GM21390 (cell line): Measurements from ENCODE around the gene ARFGAP1.
"Not testable (repeated sequence)": the region's sequence is repeated elsewhere in the genome, so short reads cannot be mapped to it uniquely, and the experiment has no call there.

Source experiments
- ATAC-seq: cut with Tn5 transposase; IDR thresholded peaks from one replicate; pipeline ENCODE4 v1.9.1; 2021; ENCODE audit not compliant: unreplicated experiment

The ARFGAP1 gene

DNA sequence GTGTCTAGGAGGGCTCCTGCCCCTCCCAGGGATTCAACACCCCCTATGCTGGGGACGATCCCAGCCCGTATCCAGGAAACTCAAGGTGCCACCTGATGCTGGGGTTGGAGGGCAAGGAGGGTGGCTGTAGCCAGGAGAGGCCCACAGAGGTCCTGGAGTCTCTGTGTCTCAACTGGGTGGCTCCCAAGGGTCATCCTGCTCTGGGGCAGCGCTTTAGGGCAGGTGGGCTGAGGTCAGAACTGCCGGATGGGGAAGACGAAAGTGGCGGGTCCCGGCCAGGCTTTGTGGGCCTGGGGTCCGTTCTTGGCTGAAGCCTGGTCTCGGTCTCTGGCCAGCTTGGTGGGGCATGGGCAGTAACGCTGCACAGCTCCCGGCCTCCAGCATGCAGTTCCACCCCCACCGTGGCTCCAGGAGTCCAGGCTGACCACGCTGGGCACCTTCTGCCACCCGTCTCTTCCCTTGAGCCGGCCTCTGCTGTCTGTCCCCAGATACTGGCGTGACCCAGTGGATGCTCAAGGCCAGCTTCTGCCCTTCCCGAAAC is 17.6 kb downstream of the ARFGAP1 start:
- no peak for ATAC-seq

DNA sequence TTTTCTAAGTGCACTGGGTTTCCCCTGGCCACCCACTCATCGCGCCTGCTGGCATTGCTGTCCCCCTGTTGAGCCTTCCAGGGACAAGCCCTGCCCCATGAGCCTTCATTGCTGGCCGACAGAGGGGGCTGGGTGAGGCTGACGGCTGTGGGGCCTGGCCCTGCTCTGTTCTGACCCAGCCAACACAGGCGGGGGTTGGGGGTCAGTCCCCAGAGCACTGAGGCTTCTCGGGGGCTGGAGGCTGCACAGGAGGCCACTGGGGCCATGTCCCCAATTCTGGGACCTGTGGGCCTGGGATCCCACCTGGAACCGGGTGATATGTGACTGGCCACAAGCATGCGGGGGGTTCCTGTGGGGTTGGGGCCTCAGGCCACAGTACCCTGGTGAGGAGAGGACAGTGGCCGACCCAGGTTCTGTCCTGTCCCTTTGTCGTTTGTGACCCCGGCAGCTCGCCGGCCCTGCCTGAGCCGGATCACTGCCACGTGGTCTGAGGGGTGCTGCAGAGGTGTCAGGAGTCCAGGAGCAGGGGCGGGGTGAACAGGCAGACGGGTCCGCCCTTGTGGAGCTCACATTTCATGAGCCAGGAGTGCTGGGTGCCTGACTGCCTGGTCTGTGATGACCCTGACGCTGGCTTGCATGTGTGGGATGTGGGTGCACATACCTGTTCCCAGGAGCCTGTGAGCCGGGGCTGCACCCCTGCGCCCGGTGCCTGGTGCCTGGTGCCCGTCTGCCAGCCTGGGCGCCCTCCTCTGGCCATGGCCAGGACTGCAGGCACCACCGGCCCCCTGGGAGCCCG is 18.3 kb downstream of the ARFGAP1 start:
- ATAC-seq: no peak

DNA sequence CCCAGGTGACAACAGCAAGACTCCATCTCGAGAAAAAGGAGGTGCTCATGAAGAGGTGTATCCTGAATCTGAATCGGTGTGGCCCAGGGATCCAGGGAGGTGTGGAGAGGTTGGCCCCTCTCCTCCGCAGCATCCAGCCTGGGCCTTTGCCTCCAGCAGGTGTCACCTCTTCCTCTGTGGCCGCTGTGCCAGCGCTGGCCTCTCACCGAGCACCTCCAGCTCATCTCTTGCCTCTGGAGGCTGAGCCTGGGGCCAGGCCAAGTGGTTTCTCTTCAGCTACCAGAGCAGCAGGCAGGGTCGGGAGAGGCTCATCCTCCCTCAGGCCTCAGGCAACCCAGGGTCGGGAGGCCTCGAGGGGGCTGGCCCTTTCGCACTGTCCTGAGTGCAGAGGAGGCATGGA is 19.2 kb downstream of the ARFGAP1 start:
- ATAC-seq: no peak

DNA sequence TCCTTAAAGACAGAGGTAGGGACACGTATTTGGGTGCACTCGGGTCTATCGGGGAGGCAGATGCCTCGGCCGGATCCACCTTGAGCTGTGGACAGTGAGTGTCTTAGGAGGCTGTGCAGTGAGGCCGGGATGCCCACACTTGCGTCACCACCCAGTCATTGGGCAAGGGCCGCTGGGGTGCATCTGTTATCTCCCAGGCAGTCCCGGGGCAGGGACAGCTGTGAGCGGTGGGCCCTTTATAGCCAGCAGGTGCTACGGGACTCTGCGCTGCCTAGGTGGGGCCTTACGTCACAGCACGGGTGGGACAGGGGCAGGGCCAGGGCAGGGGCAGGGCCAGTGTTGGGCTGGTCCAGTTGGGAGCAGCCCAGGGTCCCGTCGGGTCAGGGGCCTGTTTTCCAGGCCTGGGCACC is 19.7 kb downstream of the ARFGAP1 start:
- ATAC-seq: no peak

DNA sequence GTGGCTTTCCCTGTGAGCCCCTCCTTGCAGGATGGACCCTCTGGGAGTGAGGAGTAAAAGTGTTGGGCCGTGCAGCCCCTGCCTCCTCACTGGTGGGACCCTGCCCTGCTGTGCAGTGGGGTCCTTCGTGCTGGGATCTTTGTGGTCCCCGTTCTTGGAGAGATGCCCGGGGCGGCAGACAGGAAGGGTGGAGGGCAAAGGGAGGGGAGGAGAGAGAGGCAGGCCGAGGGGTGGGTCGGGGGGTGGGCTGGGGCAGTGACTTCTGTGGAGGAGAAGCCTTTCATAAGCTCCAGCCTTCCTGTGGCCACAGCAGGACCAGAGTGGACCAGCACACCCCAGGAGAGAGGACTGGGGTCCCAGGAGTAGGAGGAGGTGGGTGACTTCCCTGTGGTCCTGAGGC is 20.3 kb downstream of the ARFGAP1 start, which contains the start of gene COL20A1:
Gene COL20A1 (plus strand): TSS at position 283 of the 400 bp plus-strand sequence. CDS start 1,922 bp downstream, outside the sequence.
- no peak for ATAC-seq

DNA sequence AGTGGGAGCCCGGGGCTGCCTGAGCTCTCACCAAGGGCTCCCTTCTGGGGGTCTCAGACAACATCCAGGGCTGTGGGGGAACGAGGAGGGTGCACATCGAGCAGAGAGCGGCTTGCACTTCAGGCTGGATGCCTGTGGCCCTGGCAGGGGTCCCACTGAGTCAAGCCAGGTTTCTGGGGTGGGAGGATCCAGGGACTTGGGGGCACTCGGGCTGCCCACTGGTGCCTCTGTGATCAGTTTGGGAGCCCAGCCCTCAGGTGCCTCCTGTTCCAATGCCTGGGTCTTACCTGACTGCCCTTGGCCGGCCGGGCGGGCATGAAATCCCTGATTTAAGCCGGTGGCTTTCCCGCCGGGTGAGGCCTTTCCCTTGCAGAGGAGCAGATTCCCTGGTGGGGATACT is 20.8 kb downstream of the ARFGAP1 start:
- ATAC-seq: no peak

DNA sequence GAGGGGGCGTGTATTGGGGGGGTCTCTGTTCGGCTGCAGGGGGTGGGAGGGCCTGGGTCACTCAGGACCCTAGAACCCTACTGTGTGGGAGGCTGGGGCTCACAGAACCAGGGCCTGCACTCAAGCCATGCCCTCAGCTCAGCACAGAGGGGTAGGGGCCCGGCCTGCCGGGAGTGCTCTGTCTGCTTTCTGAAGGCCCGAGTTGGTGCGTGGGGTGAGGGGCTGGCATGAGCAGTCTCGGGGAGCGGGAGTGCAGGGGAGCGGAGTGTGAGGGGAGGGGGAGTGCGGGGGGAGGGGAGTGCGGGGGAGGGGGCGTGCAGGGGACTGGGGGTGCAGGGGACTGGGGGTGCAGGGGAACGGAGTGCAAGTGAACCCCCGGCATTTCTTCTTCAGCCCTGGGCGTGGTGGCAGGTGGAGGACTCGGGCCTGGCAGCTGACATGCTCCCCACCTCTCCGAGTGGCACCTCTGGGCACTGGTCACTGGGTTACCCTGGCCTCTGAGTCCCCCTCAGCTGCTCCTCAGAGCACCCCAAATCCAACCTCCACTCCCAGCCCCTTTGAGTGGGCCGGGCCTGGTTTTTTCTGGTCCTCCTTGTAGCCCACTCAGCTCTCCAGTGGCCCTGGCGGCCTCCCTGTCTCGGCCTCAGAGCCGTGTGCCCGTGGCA is 21.4 kb downstream of the ARFGAP1 start:
- ATAC-seq: no peak

DNA sequence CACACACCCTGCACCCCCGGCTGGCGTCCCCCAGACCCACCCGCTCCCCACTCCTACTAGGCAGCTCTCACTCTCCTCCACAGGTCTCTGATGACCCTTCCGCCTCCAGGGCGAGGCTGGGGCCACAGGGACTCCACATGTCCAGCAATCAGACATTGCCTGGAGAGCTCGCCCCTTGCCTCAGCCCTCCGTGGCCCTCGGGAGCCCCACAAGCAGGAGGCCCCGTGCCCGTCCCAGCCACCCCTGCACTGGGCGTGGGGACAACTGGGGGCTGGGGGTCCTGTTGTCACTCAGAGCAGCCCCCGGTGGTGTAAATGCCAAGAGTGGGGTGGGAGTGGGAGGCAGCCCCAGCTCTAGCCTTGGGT is 21.9 kb downstream of the ARFGAP1 start:
- no peak for ATAC-seq

DNA sequence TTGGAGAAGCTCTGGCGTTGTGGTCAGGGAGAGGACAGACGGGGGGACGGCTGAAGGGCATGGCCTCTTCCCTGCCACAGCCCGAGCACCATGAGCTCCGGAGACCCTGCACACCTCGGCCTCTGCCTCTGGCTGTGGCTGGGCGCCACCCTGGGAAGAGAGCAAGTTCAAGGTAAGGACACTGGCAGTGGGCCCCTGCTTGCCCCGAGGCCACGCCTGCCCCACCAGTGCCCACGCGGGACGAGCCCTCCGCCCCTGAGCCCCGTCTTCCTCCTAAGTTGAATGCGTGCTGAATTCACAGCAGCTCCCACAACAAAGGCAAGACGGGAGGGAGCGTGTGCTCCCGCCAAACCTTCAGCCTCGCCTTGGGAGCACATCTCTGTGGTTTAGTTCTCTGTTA is 22.4 kb downstream of the ARFGAP1 start:
- no peak for ATAC-seq

DNA sequence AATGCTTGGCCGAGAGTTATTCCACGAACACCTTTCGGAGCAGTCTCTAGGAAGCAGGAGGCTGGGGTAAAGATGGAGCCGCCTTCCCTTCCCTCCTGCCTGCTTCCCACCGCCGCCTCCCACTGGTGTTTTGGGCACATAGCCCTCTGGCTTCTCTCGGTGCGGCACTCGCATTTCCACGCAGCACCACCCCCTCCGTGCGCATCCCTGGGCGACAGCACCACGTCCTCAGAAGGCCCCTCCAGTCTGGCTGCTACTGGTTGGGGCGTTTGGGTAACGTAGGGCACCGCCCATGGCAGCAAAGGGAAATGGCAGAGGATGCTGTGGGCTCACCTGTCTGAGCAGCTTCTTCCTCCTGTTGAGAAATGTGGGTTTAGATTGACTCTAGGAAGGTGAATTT is 22.8 kb downstream of the ARFGAP1 start:
- ATAC-seq: no peak

DNA sequence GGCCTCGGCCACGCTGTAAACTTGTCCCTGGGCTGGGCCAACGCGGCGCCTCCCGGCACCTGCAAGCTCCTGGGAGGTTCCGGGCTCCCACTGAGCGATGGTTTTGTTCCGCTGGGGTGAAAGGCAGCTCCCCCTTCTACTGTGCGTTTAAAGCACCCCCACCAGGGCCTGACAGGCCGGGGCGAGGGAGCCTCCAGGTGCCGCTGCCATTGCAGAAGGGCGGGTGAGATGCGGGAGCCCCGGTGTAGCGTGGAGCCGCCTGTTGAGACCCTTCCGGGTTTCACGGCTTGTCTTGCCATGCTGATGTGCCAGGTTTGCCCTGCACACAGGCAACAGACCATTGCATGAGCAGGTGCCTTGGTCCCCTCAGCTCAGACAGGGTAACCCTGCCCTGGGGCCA is 23.2 kb downstream of the ARFGAP1 start:
- no peak for ATAC-seq

DNA sequence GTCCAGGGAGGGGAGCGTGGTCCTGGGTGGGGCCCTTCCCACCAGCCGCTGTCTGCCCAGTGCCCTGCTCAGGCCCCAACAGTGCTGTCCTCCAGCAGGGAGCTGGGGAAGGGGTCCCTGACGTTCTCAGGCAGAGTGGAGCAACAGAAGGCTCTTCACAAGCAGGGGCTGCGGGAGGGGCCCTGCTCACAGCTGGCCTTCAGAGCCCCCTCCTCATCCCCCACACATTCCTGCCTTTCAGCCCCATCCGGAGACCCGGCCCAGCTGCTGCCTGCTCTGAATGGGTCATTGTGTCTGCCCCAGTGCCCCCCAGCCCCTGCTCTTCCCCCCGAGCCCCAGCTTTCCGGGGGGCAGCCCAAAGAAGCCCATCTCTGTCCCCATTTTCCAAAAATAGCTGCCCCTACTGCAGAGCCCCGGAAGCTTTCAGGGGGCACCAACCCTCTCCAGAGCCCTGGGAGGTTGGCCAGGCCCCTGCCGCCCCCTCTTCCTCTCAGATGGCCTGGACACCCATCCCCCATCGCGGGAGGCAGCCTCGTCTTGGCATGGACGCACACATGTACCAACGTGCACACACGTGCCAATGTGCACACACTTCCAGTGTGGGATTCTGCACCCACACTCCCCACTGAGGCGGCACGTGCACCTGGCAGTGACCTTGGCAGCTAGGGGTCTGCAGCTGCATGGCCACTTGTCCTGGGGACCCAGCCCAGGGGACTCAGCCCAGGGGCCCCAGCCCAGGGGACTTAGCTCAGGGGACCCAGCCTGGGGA is 24.1 kb downstream of the ARFGAP1 start:
- ATAC-seq: no peak

DNA sequence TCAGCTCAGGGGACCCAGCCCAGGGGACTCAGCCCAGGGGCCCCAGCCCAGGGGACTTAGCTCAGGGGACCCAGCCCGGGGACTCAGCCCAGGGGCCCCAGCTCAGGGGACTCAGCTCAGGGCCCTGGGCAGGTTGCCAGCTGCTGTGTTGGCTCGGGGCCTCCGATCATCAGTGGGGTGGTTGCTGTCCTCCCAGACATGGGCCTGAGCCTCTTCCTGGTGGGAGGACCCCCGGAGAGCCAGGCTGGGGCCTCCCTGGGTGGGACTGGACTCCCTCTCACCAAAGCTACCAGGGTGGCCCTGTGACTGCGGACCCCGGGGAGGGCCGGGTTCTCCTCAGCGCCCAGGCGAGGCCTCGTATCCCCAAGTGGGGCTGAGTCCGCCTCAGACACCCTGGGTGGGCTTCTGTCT is 24.8 kb downstream of the ARFGAP1 start:
- ATAC-seq: no peak

DNA sequence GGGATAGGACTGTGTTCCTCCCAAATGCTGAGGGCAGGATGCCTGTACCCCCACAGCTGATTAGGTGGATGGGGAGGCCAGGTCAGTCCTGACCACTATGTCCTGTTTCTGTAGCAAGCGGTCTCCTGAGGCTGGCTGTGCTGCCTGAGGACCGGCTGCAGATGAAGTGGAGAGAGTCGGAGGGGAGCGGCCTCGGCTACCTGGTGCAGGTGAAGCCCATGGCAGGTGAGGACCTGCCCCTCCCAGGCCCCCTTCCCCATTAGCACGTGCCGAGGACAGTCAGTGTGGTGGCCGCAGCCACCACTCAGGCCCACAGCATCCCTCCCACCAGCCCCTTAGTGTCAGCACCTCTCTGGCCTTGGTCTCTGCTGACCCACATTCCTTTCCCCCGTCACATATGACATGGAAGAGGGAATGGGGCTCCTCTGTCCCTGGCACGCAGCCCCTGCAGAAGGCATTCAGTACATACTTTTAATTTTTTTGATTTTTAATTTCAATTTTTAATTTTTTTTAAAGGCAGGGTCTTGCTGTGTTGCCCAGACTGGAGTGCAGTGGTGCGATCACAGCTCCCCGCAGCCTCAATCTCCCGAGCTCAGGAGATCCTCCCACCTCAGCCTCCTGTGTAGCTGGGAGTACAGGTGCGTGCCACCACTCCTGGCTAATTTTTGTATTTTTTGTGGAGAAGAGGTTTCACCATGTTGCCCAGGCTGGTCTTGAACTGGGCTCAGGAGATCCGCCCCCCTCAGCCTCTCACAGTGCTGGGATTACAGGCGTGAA is 25.4 kb downstream of the ARFGAP1 start:
- ATAC-seq: no peak

DNA sequence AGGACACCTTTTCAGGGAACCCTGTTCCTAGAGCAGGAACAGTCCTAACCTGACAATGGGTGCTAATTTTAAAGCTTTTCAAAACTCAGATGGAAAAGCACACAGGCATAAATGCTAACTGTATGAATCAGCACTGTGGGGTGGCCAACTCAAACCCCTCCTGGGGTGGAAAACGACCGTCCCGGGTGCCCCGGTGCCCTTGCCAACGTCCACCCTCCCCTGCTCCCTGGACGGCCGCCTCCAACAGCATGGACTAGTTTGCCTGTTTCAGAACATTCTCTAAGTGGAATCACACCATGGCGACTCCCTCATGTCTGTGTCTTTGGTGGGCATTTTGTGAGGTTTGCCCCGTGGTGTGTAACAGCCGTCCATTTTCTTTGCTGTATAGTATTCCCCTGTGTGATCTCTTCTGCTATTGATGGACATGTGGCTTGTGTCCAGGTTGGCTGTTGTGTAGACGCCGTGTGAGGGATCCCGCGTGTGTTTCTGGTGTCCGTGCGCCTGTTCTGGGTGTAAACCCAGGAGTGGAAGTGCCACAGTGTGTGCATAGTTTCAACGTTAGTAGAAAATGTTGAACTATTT is 26.2 kb downstream of the ARFGAP1 start:
- no peak for ATAC-seq

DNA sequence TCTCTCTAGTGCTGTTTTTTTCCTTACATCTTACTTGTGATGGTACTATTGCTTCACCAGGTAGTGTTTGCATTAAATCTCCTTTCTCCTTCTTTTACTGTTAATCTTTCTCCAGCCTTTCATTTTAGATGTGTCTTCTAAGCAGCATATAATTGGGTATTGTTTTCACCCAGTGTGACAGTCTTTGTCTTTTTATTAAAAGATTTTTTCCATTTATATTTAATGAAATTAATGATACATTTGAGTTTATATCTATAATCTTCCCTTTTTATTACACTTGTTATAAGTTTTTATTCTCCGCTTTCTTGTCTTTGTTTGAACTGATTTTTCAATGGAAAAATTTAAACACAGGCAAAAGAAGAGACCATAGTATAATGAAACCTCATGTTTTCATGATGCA is 29.1 kb downstream of the ARFGAP1 start:
- no peak for ATAC-seq

DNA sequence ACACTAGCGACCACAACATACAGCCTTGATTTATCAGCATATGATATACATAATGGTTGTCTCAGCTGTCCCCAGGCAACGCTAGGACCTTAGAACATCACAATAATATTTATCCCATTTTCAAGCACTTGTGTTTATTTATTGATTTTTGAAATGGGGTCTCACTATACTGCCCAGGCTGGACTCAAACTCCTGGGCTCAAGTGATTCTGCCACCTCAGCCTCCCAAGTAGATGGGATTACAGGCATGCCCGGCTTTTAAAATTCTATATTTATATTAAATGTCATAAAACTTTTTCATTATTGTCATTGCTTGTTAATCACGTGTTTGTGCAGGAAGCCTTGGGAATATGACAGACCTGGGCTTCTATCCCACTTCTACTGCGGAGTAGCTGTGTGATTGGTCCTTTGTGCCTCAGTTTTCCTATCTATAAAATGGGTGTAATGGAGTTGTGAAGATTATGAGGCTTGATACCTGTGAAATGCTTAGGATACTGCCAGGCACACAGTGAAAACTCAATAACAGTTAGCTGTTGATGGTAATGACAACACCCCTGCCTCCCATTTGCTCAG is 30.6 kb downstream of the ARFGAP1 start:
- ATAC-seq: no peak

DNA sequence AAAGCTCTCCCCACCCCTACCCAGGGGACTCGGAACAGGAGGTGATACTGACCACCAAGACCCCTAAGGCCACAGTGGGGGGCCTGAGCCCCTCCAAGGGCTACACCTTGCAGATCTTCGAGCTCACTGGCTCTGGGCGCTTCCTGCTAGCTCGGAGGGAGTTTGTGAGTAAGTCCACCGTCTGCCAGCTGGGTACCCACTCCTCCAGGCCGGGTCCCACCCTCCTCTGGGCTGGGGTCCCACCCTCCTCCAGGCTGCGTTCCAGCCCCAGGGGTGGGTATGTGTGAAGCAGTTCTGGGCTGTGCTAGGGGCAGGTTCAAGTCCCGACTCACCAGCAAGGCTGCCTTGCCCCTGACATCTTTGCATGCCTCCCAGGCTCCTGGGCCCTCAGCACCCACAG is 32.8 kb downstream of the ARFGAP1 start:
- ATAC-seq: no peak

DNA sequence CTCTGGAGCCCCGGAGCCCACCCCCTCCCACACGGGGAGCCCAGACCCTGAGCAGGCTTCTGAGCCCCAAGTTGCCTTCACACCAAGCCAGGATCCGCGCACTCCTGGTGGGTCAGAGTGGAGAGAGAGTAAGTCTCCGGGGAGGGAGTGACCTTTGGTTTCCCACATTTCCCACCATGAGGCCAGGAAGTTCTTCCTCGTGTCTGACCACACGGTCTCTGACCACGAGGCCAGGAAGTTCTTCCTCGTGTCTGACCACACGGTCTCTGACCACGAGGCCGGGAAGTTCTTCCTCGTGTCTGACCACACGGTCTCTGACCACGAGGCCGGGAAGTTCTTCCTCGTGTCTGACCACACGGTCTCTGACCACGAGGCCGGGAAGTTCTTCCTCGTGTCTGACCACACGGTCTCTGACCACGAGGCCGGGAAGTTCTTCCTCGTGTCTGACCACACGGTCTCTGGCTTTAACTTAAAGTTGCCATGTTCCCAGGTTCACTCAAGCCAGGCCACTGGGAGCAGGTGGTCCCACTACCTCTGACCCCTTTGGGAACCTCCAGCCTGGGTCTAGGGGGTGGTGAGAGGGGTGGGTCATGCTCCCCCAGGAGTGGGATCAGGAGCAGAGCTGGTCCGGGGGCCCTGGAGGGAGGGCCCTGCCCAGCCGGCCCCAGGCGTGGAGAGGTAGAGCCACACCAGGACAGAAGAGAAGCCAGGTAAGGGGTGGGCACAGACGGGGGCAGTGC is 33.5 kb downstream of the ARFGAP1 start:
- ATAC-seq: not testable (repeated sequence)
